Kidney capillary endothelial cell (primary cell): ENCODE measurements around the gene ABCA6.
"Not testable (repeated sequence)": the region's sequence is repeated elsewhere in the genome, so short reads cannot be mapped to it uniquely, and the experiment has no call there.

ENCODE experiments used
- DNase-seq: peaks from one replicate; pipeline ENCODE4 v3.0.0-alpha.2; 2018; ENCODE audit warnings: low spot score

ABCA6 gene, protein sequence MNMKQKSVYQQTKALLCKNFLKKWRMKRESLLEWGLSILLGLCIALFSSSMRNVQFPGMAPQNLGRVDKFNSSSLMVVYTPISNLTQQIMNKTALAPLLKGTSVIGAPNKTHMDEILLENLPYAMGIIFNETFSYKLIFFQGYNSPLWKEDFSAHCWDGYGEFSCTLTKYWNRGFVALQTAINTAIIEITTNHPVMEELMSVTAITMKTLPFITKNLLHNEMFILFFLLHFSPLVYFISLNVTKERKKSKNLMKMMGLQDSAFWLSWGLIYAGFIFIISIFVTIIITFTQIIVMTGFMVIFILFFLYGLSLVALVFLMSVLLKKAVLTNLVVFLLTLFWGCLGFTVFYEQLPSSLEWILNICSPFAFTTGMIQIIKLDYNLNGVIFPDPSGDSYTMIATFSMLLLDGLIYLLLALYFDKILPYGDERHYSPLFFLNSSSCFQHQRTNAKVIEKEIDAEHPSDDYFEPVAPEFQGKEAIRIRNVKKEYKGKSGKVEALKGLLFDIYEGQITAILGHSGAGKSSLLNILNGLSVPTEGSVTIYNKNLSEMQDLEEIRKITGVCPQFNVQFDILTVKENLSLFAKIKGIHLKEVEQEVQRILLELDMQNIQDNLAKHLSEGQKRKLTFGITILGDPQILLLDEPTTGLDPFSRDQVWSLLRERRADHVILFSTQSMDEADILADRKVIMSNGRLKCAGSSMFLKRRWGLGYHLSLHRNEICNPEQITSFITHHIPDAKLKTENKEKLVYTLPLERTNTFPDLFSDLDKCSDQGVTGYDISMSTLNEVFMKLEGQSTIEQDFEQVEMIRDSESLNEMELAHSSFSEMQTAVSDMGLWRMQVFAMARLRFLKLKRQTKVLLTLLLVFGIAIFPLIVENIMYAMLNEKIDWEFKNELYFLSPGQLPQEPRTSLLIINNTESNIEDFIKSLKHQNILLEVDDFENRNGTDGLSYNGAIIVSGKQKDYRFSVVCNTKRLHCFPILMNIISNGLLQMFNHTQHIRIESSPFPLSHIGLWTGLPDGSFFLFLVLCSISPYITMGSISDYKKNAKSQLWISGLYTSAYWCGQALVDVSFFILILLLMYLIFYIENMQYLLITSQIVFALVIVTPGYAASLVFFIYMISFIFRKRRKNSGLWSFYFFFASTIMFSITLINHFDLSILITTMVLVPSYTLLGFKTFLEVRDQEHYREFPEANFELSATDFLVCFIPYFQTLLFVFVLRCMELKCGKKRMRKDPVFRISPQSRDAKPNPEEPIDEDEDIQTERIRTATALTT (N-terminal part only)

DNA sequence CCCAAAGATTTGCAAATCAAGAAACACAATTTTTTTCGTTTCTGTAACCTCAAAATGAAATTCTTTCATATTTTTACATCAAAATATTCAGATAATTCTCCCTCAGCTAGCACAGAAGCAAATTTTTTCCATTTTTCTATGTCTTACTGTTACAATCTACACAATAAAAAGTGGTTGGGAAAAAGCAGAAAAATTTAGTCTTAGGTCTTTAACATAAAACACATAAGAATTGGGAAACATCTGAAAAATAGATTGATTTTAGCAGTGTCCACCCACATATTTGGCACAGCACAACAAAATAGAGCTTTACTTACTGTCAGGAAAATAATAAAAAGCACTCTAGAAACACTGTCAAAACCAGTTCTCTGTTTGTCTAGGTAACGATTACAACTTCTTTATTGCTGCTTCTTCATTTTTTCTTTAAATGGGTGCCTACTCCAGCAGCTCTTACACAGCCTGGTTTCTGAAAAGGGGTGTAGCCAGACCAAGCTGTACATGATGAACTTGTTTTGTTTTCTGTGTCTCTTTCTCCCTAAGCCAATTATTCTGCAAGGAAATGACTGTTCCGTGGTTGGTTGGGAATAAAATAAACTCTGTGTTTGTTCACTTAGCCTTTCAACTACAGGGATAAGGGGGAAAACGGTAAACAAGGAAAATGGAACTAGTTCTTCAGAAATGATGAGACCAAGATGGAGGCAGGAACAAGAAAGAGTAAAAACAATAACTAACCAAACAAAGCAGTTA lies at the start of gene ABCA6:
TSS of gene ABCA6 (minus strand) at position 465 of the 744 bp plus-strand sequence. CDS start 1,192 bp downstream, outside the sequence.
- DNase-seq: no peak

DNA sequence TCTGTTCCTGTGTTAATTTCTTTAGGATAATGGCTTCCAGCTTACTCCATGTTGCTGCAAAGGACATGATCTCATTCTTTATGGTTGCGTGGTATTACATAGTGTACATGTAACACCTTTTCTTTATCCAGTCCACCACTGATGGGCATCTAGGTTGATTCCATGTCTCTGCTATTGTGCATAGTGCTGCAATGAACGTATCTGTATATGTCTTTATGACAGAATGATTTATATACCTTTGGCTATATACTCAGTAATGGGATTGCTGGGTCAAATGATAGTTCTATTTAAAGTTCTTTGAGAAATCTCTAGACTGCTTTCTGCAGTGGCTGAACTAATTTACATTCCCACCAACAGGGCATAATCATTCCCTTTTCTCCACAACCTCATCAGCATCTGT lies 47.1 kb upstream of the ABCA6 start:
- DNase-seq: no peak

DNA sequence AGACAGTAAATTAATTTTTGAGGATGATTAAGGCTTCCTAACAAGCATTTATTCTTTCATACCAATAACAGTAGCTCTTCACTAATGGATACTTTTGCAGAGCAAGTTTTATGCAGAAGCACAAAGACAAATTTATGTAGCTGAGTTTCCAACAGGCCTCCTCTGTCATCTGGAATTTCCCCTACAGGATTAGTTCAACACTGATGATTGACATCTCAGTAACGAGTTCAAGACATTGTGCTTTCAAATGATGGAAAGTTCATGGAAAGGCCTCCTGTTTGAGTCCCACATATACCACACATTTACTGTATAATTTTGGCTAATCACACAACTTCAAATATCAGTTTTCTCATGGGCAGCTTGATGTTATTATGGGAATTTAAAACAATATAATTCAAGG lies 46.4 kb upstream of the ABCA6 start:
- DNase-seq: no peak

DNA sequence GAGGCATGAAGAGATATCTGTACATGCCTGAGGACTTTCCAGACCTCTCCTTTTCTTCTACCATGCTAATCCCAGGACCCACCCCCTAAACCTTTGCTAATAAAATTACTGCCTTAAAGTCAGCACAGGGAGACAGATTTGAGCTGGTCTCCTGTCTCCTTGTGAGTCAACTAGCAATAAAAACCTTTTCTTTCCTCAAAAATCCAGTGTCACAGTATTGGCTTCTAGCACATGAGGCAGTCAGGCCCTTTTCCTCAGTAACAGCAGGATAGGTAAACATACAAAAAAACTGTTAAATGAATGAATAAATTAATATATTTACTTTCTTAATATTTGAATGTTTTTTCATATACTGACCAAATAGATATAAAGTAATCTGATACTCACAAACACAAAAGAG lies 45.6 kb upstream of the ABCA6 start:
- no peak for DNase-seq

DNA sequence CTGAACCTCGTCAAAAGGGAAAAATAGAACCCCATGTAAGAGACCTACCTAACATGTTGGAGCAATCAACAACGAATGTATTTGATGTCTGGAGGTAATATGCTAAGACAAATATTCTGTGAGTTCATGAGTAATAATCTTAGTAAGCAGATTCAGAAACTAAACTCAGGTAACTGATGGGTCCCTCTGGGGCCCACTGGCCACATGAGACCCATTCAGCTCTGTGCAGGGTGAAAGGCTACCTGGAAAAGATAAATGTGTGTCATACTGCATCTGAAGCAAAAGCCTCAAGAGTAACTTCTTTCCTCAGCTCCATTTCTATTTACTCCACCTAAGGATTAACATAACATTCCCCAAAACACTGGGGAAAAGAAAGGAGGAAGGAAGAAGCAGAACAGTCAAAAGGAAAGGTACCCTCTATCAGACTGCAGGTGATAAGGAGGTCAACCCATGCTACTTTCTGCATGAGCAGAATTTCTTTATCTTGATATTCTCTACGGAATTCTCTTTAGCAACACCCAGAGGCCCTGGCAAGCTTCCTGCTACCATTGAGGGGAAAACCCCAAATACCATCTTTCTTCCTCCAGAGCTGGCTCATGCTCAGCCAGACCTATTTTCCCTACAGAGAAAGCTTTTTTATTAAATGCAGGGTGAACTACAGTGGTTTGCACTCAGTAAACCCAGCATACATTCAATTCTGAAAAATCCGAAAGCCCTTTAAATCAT lies 37.7 kb upstream of the ABCA6 start:
- no peak for DNase-seq

DNA sequence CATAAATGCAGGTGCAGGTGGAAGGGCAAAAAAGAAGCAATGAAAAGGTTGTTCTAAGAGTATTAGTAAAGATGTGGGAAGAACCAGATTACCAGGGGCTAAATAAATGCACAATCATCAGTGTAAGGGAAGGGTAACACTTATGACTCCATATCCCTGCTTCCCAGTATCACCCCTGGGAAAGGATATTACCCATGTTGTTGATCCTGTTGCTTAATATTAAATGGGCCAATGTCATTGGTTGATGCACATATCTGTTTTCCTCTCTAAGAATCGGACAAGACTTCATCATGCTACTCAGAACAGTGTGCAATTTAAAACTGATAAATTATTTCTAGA lies 34.7 kb upstream of the ABCA6 start:
- no peak for DNase-seq

DNA sequence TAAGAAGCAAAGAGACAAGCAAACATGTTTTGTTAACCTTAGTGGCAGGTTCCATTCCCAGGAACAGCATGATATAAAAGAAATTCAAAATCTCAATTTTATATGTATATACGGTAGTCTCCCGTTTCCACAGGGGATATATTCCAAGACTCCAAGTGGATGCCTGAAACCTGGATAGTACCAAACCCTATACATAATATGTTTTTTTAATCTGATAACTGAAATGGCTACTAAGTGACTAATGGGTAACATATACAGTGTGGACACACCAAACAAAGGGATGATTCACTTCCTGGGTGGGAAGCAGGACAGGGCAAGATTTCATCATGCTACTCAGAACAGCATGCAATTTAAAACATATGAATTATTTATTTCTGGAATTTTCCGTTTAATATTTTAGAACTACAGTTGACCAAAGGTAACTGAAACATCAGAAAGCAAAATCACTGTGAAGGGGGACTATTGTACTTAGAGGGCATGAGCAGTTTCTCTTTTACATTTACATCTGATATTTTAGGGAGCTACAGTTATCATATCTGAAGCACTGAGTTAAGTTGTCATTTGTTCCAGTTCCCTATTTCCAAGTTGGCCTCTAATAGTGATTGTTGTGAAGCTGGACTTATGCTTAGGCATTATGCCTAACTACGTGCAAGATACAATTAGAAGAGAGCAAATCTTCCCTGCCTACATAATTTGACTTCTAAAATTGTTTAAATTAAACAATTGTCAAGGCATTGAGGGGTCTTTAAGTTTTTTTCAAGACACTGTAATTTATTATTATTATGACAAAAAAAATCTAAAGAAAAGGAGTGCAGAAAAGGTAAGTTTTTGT lies 34.1 kb upstream of the ABCA6 start:
- no peak for DNase-seq

DNA sequence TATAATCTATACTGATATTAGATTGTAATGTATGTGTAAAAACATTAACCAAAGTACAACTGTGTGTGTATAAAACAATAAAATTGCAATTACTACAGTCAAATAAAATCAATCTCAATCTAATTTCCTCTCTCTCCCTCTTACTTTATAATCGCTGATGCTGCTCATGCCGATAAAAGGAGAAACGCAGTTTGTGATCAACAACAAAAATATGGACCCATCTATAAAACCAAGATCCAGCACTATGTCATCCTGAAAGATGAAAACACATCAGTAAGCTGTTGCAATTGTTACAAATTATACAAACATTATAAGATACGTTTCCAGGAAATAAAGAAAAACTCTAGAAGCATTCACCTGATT lies 33.5 kb upstream of the ABCA6 start:
- no peak for DNase-seq

DNA sequence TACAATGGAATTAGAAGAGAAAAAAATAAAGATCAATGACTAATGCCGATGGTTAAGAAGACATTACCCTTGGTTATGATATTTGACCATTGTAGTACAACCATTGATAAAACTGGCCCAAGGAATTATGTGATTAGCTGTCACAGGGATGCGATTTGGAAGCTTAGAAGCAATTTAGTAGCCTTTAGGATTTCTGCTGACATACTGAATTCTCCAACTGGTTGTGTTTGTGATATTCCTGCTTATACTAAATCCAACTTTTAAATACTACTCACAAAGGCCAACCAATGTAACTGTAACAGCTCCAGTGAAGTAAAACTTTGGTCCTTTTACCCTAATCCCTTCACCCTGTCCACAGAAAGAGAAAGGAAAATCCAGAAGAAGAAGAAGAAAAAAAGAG lies 31.4 kb upstream of the ABCA6 start:
- no peak for DNase-seq

DNA sequence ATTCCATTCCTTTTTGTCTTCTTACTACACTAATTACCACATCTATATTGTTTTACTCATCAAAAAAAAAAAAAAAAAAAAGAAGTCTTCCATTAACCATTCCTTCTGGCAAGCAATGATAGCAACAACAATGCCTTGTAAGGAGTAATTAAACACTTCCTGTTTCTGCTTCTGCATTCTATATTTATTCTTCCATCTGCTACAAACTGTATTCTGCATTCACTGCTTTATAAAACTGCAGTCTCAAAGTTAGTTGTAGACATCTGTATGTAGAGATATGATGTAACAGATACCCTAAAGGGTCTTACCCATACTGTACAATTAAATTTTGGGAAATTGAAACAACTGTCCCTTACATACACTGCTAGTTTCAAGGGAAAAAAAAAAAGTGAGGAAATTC lies 28.7 kb upstream of the ABCA6 start:
- no peak for DNase-seq

DNA sequence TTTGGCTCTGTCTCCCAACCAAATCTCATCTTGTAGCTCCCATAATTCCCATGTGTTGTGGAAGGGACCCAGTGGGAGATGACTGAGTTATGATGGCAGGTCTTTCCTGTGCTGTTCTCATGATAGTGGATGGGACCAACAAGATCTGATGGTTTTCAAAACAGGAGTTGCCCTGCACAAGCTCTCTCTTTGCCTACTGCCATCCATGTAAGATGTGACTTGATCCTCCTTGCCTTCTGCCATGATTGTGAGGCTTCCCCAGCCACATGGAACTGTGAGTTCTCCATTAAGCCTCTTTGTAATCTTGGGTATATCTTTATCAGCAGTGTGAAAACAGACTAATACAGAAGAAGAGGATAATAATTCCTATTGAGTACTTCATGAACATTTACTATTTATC lies 26.9 kb upstream of the ABCA6 start:
- not testable (repeated sequence) for DNase-seq

DNA sequence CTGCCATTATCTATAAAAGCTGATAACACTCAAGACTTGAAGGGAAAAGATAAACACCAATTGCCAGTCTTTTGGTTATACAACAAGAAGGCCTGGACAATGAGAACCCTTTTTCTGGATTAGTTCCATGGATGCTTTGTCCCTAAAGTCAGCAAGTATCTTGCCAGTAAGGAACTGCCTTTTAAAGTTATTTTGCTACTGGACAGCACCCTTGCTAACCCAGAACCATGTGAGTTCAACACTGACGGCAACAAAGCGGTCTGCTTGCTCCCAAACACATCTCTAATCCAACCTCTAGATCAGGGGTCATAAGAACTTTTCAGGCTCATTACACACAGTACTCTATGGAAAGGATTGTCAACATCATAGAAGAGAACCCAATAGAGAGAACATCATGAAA lies 25.3 kb upstream of the ABCA6 start:
- no peak for DNase-seq

DNA sequence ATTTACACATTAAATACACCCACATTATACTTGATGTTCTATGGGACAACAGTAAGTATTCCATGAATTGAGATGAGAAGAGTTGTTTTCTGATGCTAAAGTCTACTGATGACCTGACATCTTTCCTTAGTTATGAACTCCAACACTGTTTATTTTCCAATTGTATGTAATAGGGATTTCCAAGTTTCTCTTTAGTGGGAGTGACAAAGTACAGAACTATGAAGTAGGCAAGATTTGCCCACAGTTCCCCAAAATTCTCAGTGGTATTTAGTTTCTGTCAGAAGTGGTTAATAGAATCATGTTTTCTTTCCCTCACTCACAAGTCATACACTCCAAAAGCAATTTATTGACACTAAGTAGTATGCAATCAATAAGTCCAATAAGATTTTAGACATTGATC lies 22.5 kb upstream of the ABCA6 start:
- no peak for DNase-seq

DNA sequence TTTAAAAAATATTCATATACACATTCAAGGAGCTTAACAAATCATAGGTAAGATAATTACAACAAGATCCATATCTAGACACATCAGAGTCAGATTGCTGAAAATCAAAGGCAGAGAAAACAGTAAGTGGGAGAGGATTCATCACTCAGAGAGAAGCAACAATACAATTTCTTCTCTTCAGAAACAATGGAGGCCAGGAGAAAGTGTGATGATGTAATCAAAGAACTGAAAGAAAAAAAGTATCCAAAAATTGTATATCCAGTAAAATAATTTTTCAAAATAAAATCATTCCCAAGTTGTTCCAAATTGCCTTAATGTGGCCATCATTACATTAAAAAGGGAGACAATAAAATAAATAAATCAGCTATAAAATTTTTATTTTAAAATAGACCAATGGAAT lies 17.7 kb upstream of the ABCA6 start:
- no peak for DNase-seq

DNA sequence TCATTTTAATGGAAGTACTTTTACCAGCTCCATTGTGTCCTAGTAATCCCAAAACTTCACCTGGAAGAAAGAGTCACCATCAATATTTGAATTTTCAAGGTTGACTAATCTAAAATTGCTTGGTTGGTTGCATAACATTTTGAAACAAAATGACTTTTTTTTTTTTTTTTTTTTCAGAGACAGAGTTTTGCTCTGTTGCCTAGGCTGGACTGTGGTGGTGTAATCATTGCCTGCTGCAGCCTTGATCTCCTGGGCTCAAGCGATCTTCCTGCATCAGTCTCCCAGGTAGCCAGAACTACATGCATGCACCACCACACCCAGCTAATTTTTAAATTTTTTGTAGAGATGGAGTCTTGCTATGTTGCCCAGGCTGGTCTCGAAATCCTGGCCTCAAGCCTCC lies 12.6 kb upstream of the ABCA6 start:
- no peak for DNase-seq

DNA sequence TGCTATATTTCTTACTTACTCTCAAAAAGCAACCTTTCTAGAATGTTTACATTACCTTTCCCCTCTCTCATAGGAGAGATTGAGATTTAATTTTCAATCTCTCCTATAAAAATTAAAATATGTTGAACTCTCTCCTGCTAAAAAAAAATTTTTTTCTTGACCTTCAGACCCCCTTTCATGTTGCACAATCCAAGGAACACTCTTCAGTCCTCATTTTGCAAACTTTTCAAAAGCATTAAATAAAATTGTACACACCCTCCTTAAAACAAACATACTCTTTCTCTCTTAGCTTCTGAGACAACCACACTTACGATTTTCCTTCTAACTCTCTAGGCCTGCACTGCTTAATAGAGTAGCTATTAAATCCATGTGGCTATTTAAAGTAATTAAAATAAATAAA lies 8.6 kb upstream of the ABCA6 start:
- no peak for DNase-seq

DNA sequence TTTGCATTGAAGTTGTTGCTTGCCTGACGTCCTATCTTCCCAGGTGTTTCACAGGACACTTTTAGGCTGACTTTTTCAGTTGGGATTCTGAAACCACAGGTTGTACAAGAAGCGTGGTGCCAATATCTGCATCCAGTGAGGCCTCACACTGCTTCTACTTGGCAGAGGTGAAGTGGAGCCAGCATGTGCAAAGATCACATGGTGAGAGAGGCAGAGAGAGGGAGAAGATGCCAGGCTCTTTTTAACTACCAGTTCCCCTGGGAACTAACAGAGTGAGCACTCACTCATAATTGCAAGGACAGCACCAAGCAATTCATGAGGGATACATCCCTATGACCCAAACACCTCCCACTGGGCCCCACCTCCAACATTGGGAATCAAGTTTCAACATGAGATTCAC lies 5.8 kb upstream of the ABCA6 start:
- no peak for DNase-seq

DNA sequence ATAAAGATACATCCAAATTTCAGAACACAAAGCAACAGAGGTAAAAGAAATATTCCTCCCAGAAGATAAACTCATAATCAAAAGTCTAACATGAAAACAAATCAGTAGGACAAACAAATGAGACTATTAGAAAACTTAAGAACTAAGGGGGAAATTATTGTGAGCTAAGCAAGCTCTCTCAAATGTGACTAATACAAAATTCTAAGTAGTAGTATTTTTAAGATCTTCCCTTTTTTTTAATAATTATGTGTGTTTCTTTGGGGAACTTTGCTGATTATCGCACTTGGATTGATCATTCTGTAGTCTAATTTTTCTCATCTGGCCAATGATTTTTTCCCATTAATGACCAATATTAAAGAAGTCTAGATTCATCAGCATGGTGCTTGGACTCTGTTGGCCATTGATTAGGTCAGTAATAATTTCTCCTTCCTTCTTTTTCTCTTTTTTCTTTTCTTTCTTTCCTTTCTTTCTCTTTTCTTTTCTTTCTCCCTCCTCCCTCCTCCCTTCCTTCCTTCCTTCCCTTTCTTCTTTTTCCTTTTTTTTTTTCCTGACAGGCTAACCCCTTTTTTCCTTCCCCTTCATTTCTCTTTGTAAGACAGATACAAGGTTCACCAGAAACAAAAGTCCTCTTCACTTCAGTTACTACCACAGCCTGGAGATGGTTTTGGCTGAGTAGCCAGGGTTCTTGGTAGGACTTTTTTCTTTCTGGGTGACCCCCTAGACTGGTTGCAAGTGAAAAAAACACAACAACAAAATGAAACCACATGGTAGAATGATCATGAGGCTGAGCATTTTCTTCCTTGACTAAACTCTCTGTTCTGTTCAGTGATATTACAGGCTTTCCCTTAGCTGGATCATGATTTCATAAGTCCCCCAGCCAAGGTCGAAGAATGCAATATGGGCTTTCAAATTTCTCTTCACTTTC lies 2.9 kb upstream of the ABCA6 start:
- DNase-seq: no peak

DNA sequence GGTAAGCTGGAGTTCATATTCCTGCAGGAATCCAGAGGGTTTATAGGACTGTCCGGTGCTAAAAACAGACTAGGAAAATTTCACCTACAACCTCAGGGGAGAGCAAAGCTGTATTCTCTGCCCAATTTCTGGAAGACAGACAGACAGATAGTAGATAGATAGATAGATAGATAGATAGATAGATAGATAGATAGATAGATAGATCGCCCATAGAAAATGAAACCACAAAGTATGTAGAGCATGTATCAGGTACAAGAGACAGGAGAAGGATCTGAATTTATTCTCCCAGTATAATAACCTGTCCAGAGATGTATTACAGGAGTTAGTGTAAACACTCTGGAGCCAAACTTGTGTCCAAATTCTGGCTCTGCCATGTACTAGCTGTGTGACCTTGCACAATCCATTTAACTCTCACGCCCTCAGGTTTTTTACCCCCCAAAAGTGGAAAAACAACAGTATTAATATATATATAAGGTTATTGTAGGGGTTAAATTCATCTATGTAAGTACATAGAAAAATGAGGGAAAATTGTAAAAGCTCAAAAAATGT lies 2.1 kb upstream of the ABCA6 start:
- no peak for DNase-seq
